CD14-positive monocyte (primary cell): ENCODE results near the gene BCL7B. TPM values are rescaled to one million over a fixed set of nuclear protein-coding genes. Genes with fewer than 3 reads are reported as not detected.
"Not testable (repeated sequence)": the region's sequence is repeated elsewhere in the genome, so short reads cannot be mapped to it uniquely, and the experiment has no call there.

Source experiments
- DNase-seq, 3 donors: peaks; one replicate each; pipeline ENCODE4 v3.0.0-alpha.2; 2011 to 2022
- H2AFZ ChIP-seq: 2 replicates; pipeline ENCODE4 v1.6.0; 2012; ENCODE audit warnings: mild to moderate bottlenecking, low read depth, low read length, inconsistent platforms; ENCODE audit not compliant: insufficient read depth, poor library complexity, severe bottlenecking
- H3K27ac ChIP-seq, 2 donors: 1 replicate in 1 of 2; 2 replicates in 1 of 2; pipeline ENCODE4 v1.5.1; 2012 to 2013; ENCODE audit warnings: low read length in 2 of 2, control low read depth in 1 of 2, inconsistent platforms in 1 of 2, low read depth in 1 of 2, mild to moderate bottlenecking in 1 of 2
- H3K27me3 ChIP-seq, 2 donors: one replicate each; pipeline versions ENCODE4 v1.6.0 to v1.6.1; 2011 to 2013; ENCODE audit warnings: low read length in 2 of 2; ENCODE audit not compliant: control insufficient read depth in 2 of 2, insufficient read depth in 2 of 2
- H3K36me3 ChIP-seq, 2 donors: replicated peaks in 1 of 2; 1 replicate in 1 of 2; 2 replicates in 1 of 2; pipeline versions ENCODE4 v1.5.1 to v1.6.1; 2012 to 2013; ENCODE audit warnings: low read length in 2 of 2, control low read depth in 1 of 2, inconsistent platforms in 1 of 2, mild to moderate bottlenecking in 1 of 2; ENCODE audit not compliant: insufficient read depth in 2 of 2, control insufficient read depth in 1 of 2
- H3K4me1 ChIP-seq, 2 donors: 1 replicate in 1 of 2; 2 replicates in 1 of 2; pipeline versions ENCODE4 v1.5.1 to v1.6.1; 2012 to 2013; ENCODE audit warnings: low read length in 2 of 2, control low read depth in 1 of 2, inconsistent platforms in 1 of 2, mild to moderate bottlenecking in 1 of 2, moderate library complexity in 1 of 2; ENCODE audit not compliant: insufficient read depth in 2 of 2, control insufficient read depth in 1 of 2
- H3K4me2 ChIP-seq: replicated peaks from 2 replicates; pipeline ENCODE3; 2012; ENCODE audit warnings: low read length, moderate library complexity, mild to moderate bottlenecking; ENCODE audit not compliant: poor library complexity, severe bottlenecking; ENCODE audit errors: extremely low read depth
- H3K4me3 ChIP-seq, 3 experiments: fragments of 200-600 bp in 1 of 3; sonication (generic) in 1 of 3; replicated peaks in 1 of 3; 1 replicate in 2 of 3; 2 replicates in 1 of 3; pipeline ENCODE4 v1.5.1; 2011 to 2013; ENCODE audit warnings: low read length in 3 of 3, mild to moderate bottlenecking in 3 of 3, control low read depth in 2 of 3, low read depth in 2 of 3, inconsistent platforms in 1 of 3, moderate library complexity in 1 of 3
- H3K79me2 ChIP-seq: 2 replicates; pipeline ENCODE4 v1.6.0; 2012; ENCODE audit warnings: mild to moderate bottlenecking, control low read depth, inconsistent platforms, low read length, moderate library complexity; ENCODE audit not compliant: insufficient read depth
- H3K9ac ChIP-seq: 2 replicates; pipeline ENCODE4 v1.6.0; 2017; ENCODE audit warnings: low read length, mild to moderate bottlenecking; ENCODE audit not compliant: insufficient read depth, poor library complexity, severe bottlenecking
- H3K9me3 ChIP-seq, 2 donors: replicated peaks in 1 of 2; 1 replicate in 1 of 2; 2 replicates in 1 of 2; pipeline versions ENCODE4 v1.5.1 to v1.6.1; 2012 to 2013; ENCODE audit warnings: low read length in 2 of 2, control low read depth in 1 of 2; ENCODE audit not compliant: control insufficient read depth in 1 of 2, insufficient read depth in 1 of 2
- H4K20me1 ChIP-seq: 2 replicates; pipeline ENCODE4 v1.6.0; 2012; ENCODE audit warnings: mild to moderate bottlenecking, low read length, control low read depth, moderate library complexity; ENCODE audit not compliant: insufficient read depth
- H3K27ac Mint-ChIP-seq, 7 donors: one replicate each; pipeline ENCODE4 v1.8.0; 2020; ENCODE audit warnings: mild to moderate bottlenecking in 7 of 7, mixed read lengths in 7 of 7, moderate library complexity in 6 of 7, inconsistent platforms in 2 of 7
- H3K27me3 Mint-ChIP-seq, 3 donors: one replicate each; pipeline ENCODE4 v1.8.0; 2021 to 2022; ENCODE audit warnings: low read depth in 3 of 3, mild to moderate bottlenecking in 3 of 3, mixed read lengths in 3 of 3, moderate library complexity in 3 of 3, inconsistent platforms in 1 of 3
- H3K36me3 Mint-ChIP-seq, 2 donors: one replicate each; pipeline ENCODE4 v1.8.0; 2020; ENCODE audit warnings: mixed read lengths in 2 of 2, inconsistent platforms in 1 of 2, mild to moderate bottlenecking in 1 of 2
- H3K4me1 Mint-ChIP-seq: one replicate; pipeline ENCODE4 v1.8.0; 2020; ENCODE audit warnings: mild to moderate bottlenecking, mixed read lengths
- H3K4me3 Mint-ChIP-seq, 2 donors: one replicate each; pipeline ENCODE4 v1.8.0; 2020; ENCODE audit warnings: mild to moderate bottlenecking in 2 of 2, mixed read lengths in 2 of 2, moderate library complexity in 1 of 2
- H3K9me3 Mint-ChIP-seq, 7 donors: one replicate each; pipeline ENCODE4 v1.8.0; 2020 to 2022; ENCODE audit warnings: mixed read lengths in 7 of 7, mild to moderate bottlenecking in 6 of 7, moderate library complexity in 6 of 7, inconsistent platforms in 2 of 7
- WGBS: methylation state at CpG from one replicate; pipeline ENCODE4 v1.1.5; 2013; ENCODE audit warnings: missing lambda C conversion rate; ENCODE audit not compliant: insufficient coverage; 5-methylcytosine and 5-hydroxymethylcytosine counted together
- intact Hi-C, 2 donors: fragments of 100-400 bp; cut with micrococcal nuclease; formaldehyde crosslinking; loops; one replicate each; pipeline versions ENCODE4 v1.15.0 to v1.15.1; 2023
- polyA plus RNA-seq, 3 donors: library from polyadenylated mRNA; depleted of rRNA in 1 of 3; unstranded in 2 of 3; stranded (reverse) in 1 of 3; fragments of 300-500 nt in 2 of 3; fragments of >200 nt in 1 of 3; fragmentation: Illumina TruSeq in 2 of 3; gene quantifications; 1 replicate in 2 of 3; 2 replicates in 1 of 3; pipeline ENCODE4 v1.2.3, GENCODE V29; 2012 to 2021
- TF ChIP-seq, protein P1 (sequence below): fragments of 200-600 bp; IDR thresholded peaks from one replicate; pipeline ENCODE4 v1.8.0; 2022; ENCODE audit warnings: antibody characterized with exemption, mild to moderate bottlenecking

The BCL7B gene
- polyA plus RNA-seq, 3 donors = 53.5 to 73.8 (median 68.7) TPM

DNA sequence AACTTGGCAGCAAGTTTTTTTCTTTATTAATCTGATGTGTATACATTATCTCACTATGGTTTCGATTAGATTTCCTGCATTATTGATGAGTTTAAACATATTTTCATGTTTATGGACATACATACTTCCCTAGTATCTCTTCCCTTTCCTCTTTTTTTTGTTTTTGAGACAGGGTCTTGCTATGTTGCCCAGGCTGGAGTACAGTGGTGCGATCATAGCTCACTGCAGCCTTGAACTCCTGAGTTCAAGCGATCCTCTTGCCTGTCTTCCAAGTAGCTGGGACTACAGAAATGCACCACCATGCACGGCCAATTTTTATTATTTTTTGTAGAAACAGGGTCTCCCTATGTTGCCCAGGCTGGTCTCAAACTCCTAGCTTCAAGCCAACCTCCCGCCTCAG lies 54.3 kb downstream of the BCL7B start:
- no peaks in the 10 kb centered on the region for H3K9me3 Mint-ChIP-seq
- H4K20me1 ChIP-seq = peaks cover 52% of the 10 kb centered on the region
- H3K9ac ChIP-seq = no peak overlapping the region
- H3K27ac ChIP-seq = no peak overlapping the region
- H3K4me2 ChIP-seq = no peak overlapping the region
- no peaks in the 10 kb centered on the region for H3K4me1 ChIP-seq
- peaks cover 79 to 98% of the 10 kb centered on the region in 2 donors for H3K36me3 ChIP-seq
- no peak overlapping the region for H3K4me3 ChIP-seq
- no peaks in the 10 kb centered on the region for H3K9me3 ChIP-seq
- H3K36me3 Mint-ChIP-seq = peaks cover 79 to 97% of the 10 kb centered on the region in 2 donors
- H3K27ac Mint-ChIP-seq = peak overlapping the region in 2 of 7 donors; percentile 28 to 60
- no peaks in the 10 kb centered on the region for H3K27me3 Mint-ChIP-seq
- DNase-seq = no peak
- intact Hi-C loops = no loop called here
- no peaks in the 10 kb centered on the region for H3K27me3 ChIP-seq
- no peak overlapping the region for H2AFZ ChIP-seq
- TF ChIP-seq, protein P1, sequence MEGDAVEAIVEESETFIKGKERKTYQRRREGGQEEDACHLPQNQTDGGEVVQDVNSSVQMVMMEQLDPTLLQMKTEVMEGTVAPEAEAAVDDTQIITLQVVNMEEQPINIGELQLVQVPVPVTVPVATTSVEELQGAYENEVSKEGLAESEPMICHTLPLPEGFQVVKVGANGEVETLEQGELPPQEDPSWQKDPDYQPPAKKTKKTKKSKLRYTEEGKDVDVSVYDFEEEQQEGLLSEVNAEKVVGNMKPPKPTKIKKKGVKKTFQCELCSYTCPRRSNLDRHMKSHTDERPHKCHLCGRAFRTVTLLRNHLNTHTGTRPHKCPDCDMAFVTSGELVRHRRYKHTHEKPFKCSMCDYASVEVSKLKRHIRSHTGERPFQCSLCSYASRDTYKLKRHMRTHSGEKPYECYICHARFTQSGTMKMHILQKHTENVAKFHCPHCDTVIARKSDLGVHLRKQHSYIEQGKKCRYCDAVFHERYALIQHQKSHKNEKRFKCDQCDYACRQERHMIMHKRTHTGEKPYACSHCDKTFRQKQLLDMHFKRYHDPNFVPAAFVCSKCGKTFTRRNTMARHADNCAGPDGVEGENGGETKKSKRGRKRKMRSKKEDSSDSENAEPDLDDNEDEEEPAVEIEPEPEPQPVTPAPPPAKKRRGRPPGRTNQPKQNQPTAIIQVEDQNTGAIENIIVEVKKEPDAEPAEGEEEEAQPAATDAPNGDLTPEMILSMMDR = no peak
- H3K79me2 ChIP-seq = peaks cover 71% of the 10 kb centered on the region
- H3K4me3 Mint-ChIP-seq = no peak overlapping the region
- no peaks in the 10 kb centered on the region for H3K4me1 Mint-ChIP-seq
- WGBS = 98% methylated on average over 4 of the region's 5 CpGs

DNA sequence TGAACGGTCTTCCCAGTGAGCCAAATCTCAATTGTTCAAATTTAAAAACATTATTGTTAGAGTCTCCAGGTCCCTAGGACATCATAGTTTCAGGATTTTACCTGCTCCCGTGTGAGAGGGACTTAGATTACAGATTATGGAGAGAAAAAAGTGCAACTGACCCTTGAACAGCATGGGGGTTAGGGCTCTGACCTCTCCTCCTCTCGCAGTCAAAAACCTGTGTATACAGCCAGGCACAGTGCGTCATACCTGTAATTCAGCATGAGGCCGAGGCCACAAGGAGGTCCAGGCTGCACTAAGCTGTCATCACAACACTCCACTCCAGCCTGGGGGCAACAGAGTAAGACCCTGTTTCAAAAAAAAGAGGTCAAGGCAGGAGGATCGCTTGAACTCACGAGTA lies 60.9 kb downstream of the BCL7B start:
- H3K36me3 ChIP-seq = peaks cover 76 to 100% of the 10 kb centered on the region in 2 donors
- no peak overlapping the region for H3K4me2 ChIP-seq
- no peaks in the 10 kb centered on the region for H3K9me3 Mint-ChIP-seq
- no peak overlapping the region for H3K9ac ChIP-seq
- H3K9me3 ChIP-seq = no peaks in the 10 kb centered on the region
- H2AFZ ChIP-seq = no peak overlapping the region
- no peaks in the 10 kb centered on the region for H3K27me3 ChIP-seq
- DNase-seq = no peak
- H3K4me3 Mint-ChIP-seq = no peak overlapping the region
- no peaks in the 10 kb centered on the region for H3K4me1 Mint-ChIP-seq
- peaks cover 63% of the 10 kb centered on the region for H3K79me2 ChIP-seq
- TF ChIP-seq, protein P1 = no peak
- peaks cover 79 to 96% of the 10 kb centered on the region in 2 donors for H3K36me3 Mint-ChIP-seq
- no CpG with 5 or more reads among the region's 7 CpGs for WGBS
- intact Hi-C loops = no loop called here
- peaks cover 29% of the 10 kb centered on the region for H4K20me1 ChIP-seq
- peak overlapping the region in 1 of 7 donors; percentile 47 for H3K27ac Mint-ChIP-seq
- no peak overlapping the region for H3K27ac ChIP-seq
- no peaks in the 10 kb centered on the region for H3K4me1 ChIP-seq
- no peak overlapping the region for H3K4me3 ChIP-seq
- H3K27me3 Mint-ChIP-seq = peaks cover 0 to 2% (median 0%) of the 10 kb centered on the region in 3 donors

DNA sequence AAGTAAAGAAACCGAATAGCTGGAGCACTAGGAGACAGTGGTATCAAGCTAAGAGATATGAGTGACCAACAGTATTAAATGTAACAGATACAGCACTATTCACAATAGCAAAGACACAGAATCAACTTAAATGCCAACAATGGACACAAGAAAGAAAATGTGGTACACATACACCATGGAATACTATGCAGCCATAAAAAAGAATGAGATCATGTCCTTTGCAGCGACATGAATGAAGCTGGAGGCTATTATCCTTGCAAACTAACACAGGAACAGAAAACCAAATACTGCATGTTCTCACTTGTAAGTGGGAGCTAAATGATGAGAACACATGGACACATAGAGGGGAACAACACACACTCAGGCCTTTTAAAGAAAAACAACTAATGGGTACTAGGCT lies 62.0 kb downstream of the BCL7B start:
- H3K4me3 ChIP-seq, H3K27me3 ChIP-seq, H3K4me1 ChIP-seq, H3K9me3 Mint-ChIP-seq, H3K27ac ChIP-seq, H3K4me1 Mint-ChIP-seq, H3K27me3 Mint-ChIP-seq, intact Hi-C loops, H3K4me2 ChIP-seq, DNase-seq, H2AFZ ChIP-seq, H3K4me3 Mint-ChIP-seq, H3K9ac ChIP-seq, H3K9me3 ChIP-seq: not testable (repeated sequence)
- no CpG with 5 or more reads among the region's 2 CpGs for WGBS
- H3K36me3 ChIP-seq = peaks cover 79 to 100% of the 10 kb centered on the region in 2 donors
- peaks cover 25% of the 10 kb centered on the region for H4K20me1 ChIP-seq
- Mint-ChIP-seq H3K27ac (peak overlapping the region in 1 of 7 donors; percentile 30), H3K36me3 (peaks cover 75 to 95% of the 10 kb centered on the region in 2 donors)
- H3K79me2 ChIP-seq = peaks cover 58% of the 10 kb centered on the region
